GM18867 (cell line): ENCODE results near the gene MRO.
"Not testable (repeated sequence)": the region's sequence is repeated elsewhere in the genome, so short reads cannot be mapped to it uniquely, and the experiment has no call there.

Experiments used
- ATAC-seq: cut with Tn5 transposase; IDR thresholded peaks from one replicate; pipeline ENCODE4 v1.9.1; 2021; ENCODE audit warnings: mild to moderate bottlenecking, moderate library complexity; ENCODE audit not compliant: unreplicated experiment

Gene MRO

GRCh38 chr18:50793641-50794565 lies 25.9 kb downstream of the MRO start:
- no peak for ATAC-seq

GRCh38 chr18:50792885-50793284 lies 26.9 kb downstream of the MRO start:
- ATAC-seq: no peak

- no peak for ATAC-seq
Observed at GRCh38 chr18:50791599-50792438, 28.0 kb downstream of the MRO start.

- ATAC-seq: no peak
Observed at GRCh38 chr18:50790948-50791347, 28.9 kb downstream of the MRO start.

- no peak for ATAC-seq
Observed at GRCh38 chr18:50790241-50790640, 29.6 kb downstream of the MRO start.

GRCh38 chr18:50788284-50788683 lies 31.5 kb downstream of the MRO start:
- no peak for ATAC-seq

- no peak for ATAC-seq
Observed at GRCh38 chr18:50786864-50787263, 33.0 kb downstream of the MRO start.

GRCh38 chr18:50783553-50783952 lies 36.3 kb downstream of the MRO start:
- ATAC-seq: no peak

- ATAC-seq: not testable (repeated sequence)
Observed at GRCh38 chr18:50779021-50779420, 40.8 kb downstream of the MRO start.

GRCh38 chr18:50776383-50776782 lies 43.4 kb downstream of the MRO start:
- no peak for ATAC-seq

GRCh38 chr18:50775726-50776125 lies 44.1 kb downstream of the MRO start:
- no peak for ATAC-seq

- no peak for ATAC-seq
Observed at GRCh38 chr18:50775207-50775606, 44.6 kb downstream of the MRO start.

- ATAC-seq: no peak
Observed at GRCh38 chr18:50769463-50769862, 50.4 kb downstream of the MRO start.

GRCh38 chr18:50757358-50757757 lies 62.5 kb downstream of the MRO start:
- ATAC-seq: no peak

- no peak for ATAC-seq
Observed at GRCh38 chr18:50754297-50754696, 65.5 kb downstream of the MRO start.

- no peak for ATAC-seq
Observed at GRCh38 chr18:50753311-50753710, 66.5 kb downstream of the MRO start.

GRCh38 chr18:50751947-50752346 lies 67.9 kb downstream of the MRO start:
- ATAC-seq: no peak

GRCh38 chr18:50751490-50751889 lies 68.3 kb downstream of the MRO start:
- no peak for ATAC-seq

- no peak for ATAC-seq
Observed at GRCh38 chr18:50750546-50750945, 69.3 kb downstream of the MRO start.

- no peak for ATAC-seq
Observed at GRCh38 chr18:50749945-50750344, 69.9 kb downstream of the MRO start.

GRCh38 chr18:50749421-50749820 lies 70.4 kb downstream of the MRO start:
- ATAC-seq: no peak
